Lower lobe of right lung (tissue), 2 donors: ENCODE results near the gene CCDC33. TPM values are rescaled to one million over a fixed set of nuclear protein-coding genes. Genes with fewer than 3 reads are reported as not detected.
A peak's percentile ranks its signal among the peaks of the same experiment; 100 is the strongest.

Source experiments
- ATAC-seq, 2 donors: fragments of 200-7000 bp; cut with Tn5 transposase; one replicate each; pipeline ENCODE4 v1.9.1; 2020 to 2022; ENCODE audit warnings: mild to moderate bottlenecking in 2 of 2, moderate library complexity in 2 of 2
- DNase-seq: peaks from one replicate; pipeline ENCODE4 v3.0.0-alpha.2; 2020
- H3K27ac ChIP-seq: fragments of 200-600 bp; one replicate; pipeline ENCODE4 v1.8.0; 2022
- H3K27me3 ChIP-seq: fragments of 200-600 bp; one replicate; pipeline ENCODE4 v1.8.0; 2022; ENCODE audit warnings: low read depth
- H3K36me3 ChIP-seq: fragments of 200-600 bp; one replicate; pipeline ENCODE4 v1.8.0; 2022; ENCODE audit warnings: mild to moderate bottlenecking
- H3K4me1 ChIP-seq: fragments of 200-600 bp; one replicate; pipeline ENCODE4 v1.8.0; 2022
- H3K4me3 ChIP-seq: fragments of 200-600 bp; one replicate; pipeline ENCODE4 v1.8.0; 2022; ENCODE audit warnings: mild to moderate bottlenecking
- H3K9me3 ChIP-seq: fragments of 200-600 bp; one replicate; pipeline ENCODE4 v1.8.0; 2022
- intact Hi-C: fragments of 100-400 bp; cut with DNase I; formaldehyde crosslinking; loops from one replicate; pipeline ENCODE4 v1.11.0; 2022
- total RNA-seq: library from RNA; stranded (reverse); fragmentation: NEBNext Ultra II Directional; extraction: Animal tissue kit (Norgen Biotek cat#: 25700); gene quantifications from one replicate; pipeline ENCODE4 v1.2.1, GENCODE V29; 2021
- TF ChIP-seq, protein P1 (sequence below): fragments of 200-600 bp; IDR thresholded peaks from one replicate; pipeline ENCODE4 v1.8.0; 2022; ENCODE audit warnings: antibody characterized with exemption, mild to moderate bottlenecking
- donor health status: DM: no; HTN: yes; CAD: no; lungs with severe emphysema.

The CCDC33 gene
- total RNA-seq, 1 donor from 2014 or later, result 5.9 TPM

GRCh38 chr15:74300057-74300795 is 64.1 kb downstream of the CCDC33 start:
- DNase-seq (no peak), ATAC-seq (no peak)
- Histone ChIP-seq H3K27me3 (peaks cover 40% of the 10 kb centered on the region), H3K9me3 (no peaks in the 10 kb centered on the region), H3K4me3 (no peak overlapping the region), H3K27ac (no peak overlapping the region), H3K4me1 (no peaks in the 10 kb centered on the region), H3K36me3 (no peaks in the 10 kb centered on the region)
- TF ChIP-seq, protein P1, sequence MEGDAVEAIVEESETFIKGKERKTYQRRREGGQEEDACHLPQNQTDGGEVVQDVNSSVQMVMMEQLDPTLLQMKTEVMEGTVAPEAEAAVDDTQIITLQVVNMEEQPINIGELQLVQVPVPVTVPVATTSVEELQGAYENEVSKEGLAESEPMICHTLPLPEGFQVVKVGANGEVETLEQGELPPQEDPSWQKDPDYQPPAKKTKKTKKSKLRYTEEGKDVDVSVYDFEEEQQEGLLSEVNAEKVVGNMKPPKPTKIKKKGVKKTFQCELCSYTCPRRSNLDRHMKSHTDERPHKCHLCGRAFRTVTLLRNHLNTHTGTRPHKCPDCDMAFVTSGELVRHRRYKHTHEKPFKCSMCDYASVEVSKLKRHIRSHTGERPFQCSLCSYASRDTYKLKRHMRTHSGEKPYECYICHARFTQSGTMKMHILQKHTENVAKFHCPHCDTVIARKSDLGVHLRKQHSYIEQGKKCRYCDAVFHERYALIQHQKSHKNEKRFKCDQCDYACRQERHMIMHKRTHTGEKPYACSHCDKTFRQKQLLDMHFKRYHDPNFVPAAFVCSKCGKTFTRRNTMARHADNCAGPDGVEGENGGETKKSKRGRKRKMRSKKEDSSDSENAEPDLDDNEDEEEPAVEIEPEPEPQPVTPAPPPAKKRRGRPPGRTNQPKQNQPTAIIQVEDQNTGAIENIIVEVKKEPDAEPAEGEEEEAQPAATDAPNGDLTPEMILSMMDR, result no peak
- intact Hi-C loops, result no loop called here

DNA sequence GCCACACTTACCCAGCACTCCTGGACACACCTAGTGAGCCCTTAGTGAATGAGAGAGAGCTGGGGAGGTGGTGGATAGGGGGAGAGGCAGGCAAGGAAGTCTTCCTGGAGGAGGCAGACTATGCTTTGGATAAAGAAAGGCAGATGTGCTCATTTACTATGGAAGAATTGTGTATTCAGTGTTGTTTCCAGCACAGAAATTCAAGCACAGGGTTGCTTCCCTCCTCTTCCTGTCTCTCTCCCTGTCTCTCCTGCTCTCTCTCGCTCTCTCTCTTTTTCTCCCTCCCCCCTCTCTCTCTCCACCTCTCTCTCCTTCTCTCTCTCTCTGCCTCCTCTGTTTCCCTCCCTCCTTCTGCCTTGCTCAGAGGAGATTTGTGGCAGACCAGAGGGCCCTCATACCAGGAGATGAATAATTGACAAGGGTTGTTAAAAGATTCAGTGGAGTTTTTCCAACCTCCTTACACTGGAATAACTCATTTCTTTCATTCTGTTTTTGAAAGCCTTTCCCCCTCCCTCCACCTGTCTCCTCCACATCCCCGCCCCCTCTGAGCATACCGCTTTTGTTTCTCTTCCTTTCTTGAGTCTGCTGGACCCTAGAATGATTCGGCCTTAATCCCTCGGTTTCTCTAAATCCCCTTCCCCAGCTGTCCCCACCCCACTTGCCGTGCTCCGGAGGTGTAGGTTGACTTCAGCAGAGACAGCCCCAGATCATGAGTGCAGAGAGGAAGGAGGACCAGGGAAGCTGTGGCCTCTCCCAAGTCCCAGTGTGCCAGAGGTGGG is 65.6 kb downstream of the CCDC33 start:
- intact Hi-C loops, result no loop called here
- ATAC-seq (no peak), DNase-seq (no peak)
- Histone ChIP-seq H3K36me3 (no peaks in the 10 kb centered on the region), H3K27ac (no peak overlapping the region), H3K4me3 (no peak overlapping the region), H3K4me1 (no peaks in the 10 kb centered on the region), H3K27me3 (peaks cover 56% of the 10 kb centered on the region), H3K9me3 (no peaks in the 10 kb centered on the region)
- TF ChIP-seq, protein P1, result no peak

DNA sequence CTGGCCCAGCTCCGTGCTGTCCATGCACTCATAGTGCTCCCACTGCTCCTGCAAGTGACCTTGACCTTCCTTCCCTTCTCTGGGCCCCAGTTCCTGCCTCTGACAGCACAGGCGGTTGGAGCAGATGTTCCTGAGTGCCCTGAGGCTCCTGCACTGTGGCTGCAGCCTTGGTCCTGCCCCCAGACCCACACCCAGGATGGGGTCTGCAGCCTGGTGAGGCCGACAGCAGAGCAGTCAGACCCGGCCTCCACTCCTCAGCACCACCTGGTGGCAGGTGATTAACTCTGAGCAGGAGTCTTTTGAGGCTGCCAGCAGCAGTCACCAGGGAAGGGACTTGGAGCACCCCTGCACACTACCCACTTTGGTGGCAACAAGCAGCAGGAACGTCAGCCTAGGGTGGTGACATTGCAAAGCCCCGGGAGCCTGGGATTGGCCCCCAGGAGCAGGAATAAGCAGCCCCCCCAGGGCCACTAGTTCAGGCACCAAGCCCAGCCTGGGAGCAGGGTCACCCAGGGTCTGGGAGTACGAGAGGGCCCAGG is 66.8 kb downstream of the CCDC33 start:
- Histone ChIP-seq H3K4me1 (no peaks in the 10 kb centered on the region), H3K27ac (no peak overlapping the region), H3K4me3 (no peak overlapping the region), H3K9me3 (no peaks in the 10 kb centered on the region), H3K27me3 (peaks cover 66% of the 10 kb centered on the region), H3K36me3 (no peaks in the 10 kb centered on the region)
- intact Hi-C loops, result no loop called here
- ATAC-seq (peak in 1 of 2 donors; percentile 33), DNase-seq (no peak)
- TF ChIP-seq, protein P1, result peak; percentile 53

- H3K4me1 ChIP-seq, result no peaks in the 10 kb centered on the region
- peaks cover 74% of the 10 kb centered on the region for H3K27me3 ChIP-seq
- intact Hi-C loops, result no loop called here
- DNase-seq (no peak), ATAC-seq (no peak)
- H3K4me3 ChIP-seq, result no peak overlapping the region
- TF ChIP-seq, protein P1, result no peak
- H3K9me3 ChIP-seq, result no peaks in the 10 kb centered on the region
- no peak overlapping the region for H3K27ac ChIP-seq
- H3K36me3 ChIP-seq, result no peaks in the 10 kb centered on the region
Observed at GRCh38 chr15:74303741-74304309, 67.7 kb downstream of the CCDC33 start.

DNA sequence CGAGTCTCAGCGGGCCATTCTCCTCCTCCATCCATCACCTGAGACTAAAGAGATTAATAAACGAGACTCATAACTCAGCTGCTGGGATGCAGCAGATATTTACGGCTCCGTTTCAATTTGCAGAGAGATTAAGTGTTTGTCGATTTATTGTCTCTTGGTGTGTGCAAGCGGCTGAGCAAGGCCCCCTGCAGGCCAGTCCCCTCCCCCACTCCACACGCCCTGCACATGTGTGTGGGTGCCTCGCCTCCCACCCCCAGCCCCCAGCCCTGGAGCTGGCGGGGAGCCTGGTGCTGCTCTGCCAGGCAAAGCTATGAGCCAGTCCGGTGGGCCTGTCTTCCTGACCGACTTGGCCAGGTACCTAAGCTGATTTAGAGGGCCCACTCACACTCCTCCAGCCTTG is 68.3 kb downstream of the CCDC33 start:
- H3K4me1 ChIP-seq, result no peaks in the 10 kb centered on the region
- no peak for ATAC-seq
- no peak overlapping the region for H3K27ac ChIP-seq
- H3K36me3 ChIP-seq, result no peaks in the 10 kb centered on the region
- H3K27me3 ChIP-seq, result peaks cover 73% of the 10 kb centered on the region
- TF ChIP-seq, protein P1, result no peak
- no peak overlapping the region for H3K4me3 ChIP-seq
- intact Hi-C loops, result no loop called here
- no peak for DNase-seq
- H3K9me3 ChIP-seq, result no peaks in the 10 kb centered on the region
